GM18498 (cell line): ENCODE results near the gene CDH24.

Source experiments
- ATAC-seq: cut with Tn5 transposase; IDR thresholded peaks from one replicate; pipeline ENCODE4 v1.9.1; 2021; ENCODE audit warnings: mild to moderate bottlenecking, moderate library complexity; ENCODE audit not compliant: unreplicated experiment

Gene CDH24

DNA sequence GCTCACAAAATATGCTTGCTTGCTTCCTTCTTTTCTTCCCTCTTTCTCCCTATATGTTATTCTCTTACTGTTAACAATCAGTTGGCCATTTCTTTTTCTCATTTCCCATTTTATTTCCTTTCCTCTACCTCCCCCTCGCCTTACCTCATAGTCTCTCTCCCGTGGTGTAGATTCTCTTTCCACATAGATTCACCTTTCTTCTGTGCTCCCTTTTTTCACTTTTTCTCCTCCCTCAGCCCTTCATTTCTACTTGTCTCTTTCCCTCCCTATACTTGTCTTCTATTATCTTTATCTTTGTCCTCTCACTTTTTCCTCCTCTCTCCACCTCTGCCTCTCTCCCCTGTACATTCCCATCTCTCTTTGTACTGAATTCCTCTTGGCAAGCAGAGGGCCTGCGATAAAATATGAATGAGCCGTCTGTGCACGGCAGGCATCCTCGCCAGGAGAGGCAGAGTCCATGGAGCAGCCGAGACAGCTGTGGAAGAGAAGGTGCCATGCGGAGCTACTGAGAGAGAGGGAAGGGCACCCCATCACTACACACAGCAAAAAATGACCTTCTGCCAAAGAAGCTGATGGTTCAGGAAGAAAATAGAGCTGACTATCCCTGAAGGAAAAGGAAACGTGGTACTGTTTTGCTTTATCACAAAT, 59.5 kb downstream of the CDH24 start:
- ATAC-seq: no peak
